GM12878 (cell line): ENCODE results near the gene SCGB3A2. TPM values are rescaled to one million over a fixed set of nuclear protein-coding genes. Genes with fewer than 3 reads are reported as not detected.

Experiments
- ATAC-seq: fragments of 200-7000 bp; cut with Tn5 transposase; 3 replicates; pipeline ENCODE4 v1.9.1; 2020; ENCODE audit warnings: mild to moderate bottlenecking, moderate library complexity
- Bru-seq: library from RNA; stranded (reverse); fragments of 400-500 nt; gene quantifications from one replicate; lab custom pipeline; 2021; lab: Mats Ljungman, UMichigan
- BruChase-seq, 2 experiments: library from RNA; stranded (reverse); fragments of 400-500 nt; gene quantifications; one replicate each; lab custom pipeline; 2021; lab: Mats Ljungman, UMichigan
- BruUV-seq: library from RNA; stranded (reverse); fragments of 400-500 nt; replicated peaks from 2 replicates; lab custom pipeline; 2021; lab: Mats Ljungman, UMichigan
- CTCF ChIA-PET: fragments of 300-600 bp; sonication (Branson Sonifier 250); formaldehyde crosslinking; extraction: SDS; loops from one replicate; lab custom pipeline; 2021; ENCODE audit warnings: inconsistent platforms; lab: Yijun Ruan, JAX
- POLR2A ChIA-PET: fragments of 350-600 bp; formaldehyde crosslinking; extraction: SDS; loops from one replicate; lab custom pipeline; 2021; ENCODE audit warnings: inconsistent platforms; lab: Charles Lee
- RAD21 ChIA-PET: fragments of 300-600 bp; sonication (Branson Sonifier 250); formaldehyde crosslinking; loops from one replicate; lab custom pipeline; 2023; ENCODE audit warnings: antibody characterized with exemption; ENCODE audit not compliant: unreplicated experiment; lab: Charles Lee
- SMC1A ChIA-PET: fragments of 300-600 bp; sonication (Branson Sonifier 250); formaldehyde crosslinking; loops from one replicate; lab custom pipeline; 2023; ENCODE audit not compliant: unreplicated experiment, uncharacterized antibody; lab: Charles Lee
- DNase-seq: peaks from one replicate; pipeline ENCODE4 v3.0.0-alpha.2; 2011; ENCODE audit warnings: low read depth, low spot score
- FAIRE-seq: peaks from 3 replicates; lab custom pipeline; 2011; peaks lifted over from hg19 to GRCh38; lab: Jason Lieb, UNC
- H2AFZ ChIP-seq: 2 replicates; pipeline ENCODE4 v1.6.0; 2011; ENCODE audit warnings: low read depth, low read length, control low read depth; ENCODE audit not compliant: control insufficient read depth
- H3K27ac ChIP-seq: 2 replicates; pipeline ENCODE4 v1.5.1; 2011; ENCODE audit warnings: control low read depth; ENCODE audit not compliant: control insufficient read depth, insufficient read depth
- H3K27me3 ChIP-seq, 2 experiments: replicated peaks in 1 of 2; 2 replicates each; pipeline versions ENCODE4 v1.6.0 to v1.6.1; 2011; ENCODE audit warnings: low read length in 1 of 2; ENCODE audit not compliant: control insufficient read depth in 2 of 2, insufficient read depth in 2 of 2
- H3K36me3 ChIP-seq, 2 experiments: 2 replicates each; pipeline ENCODE4 v1.5.1; 2011; ENCODE audit warnings: low read length in 1 of 2; ENCODE audit not compliant: control insufficient read depth in 2 of 2, insufficient read depth in 2 of 2
- H3K4me1 ChIP-seq: 2 replicates; pipeline ENCODE4 v1.6.1; 2011; ENCODE audit warnings: mild to moderate bottlenecking, low read length, moderate library complexity, mixed read lengths; ENCODE audit not compliant: control insufficient read depth, insufficient read depth
- H3K4me2 ChIP-seq: 2 replicates; pipeline ENCODE4 v1.6.0; 2011; ENCODE audit warnings: control low read depth; ENCODE audit not compliant: control insufficient read depth, insufficient read depth
- H3K4me3 ChIP-seq: fragments of 200-600 bp; sonication (generic); 2 replicates; pipeline ENCODE4 v1.5.1; 2016
- H3K79me2 ChIP-seq: 2 replicates; pipeline ENCODE4 v1.6.0; 2011; ENCODE audit warnings: low read length; ENCODE audit not compliant: control insufficient read depth, insufficient read depth
- H3K9ac ChIP-seq: 2 replicates; pipeline ENCODE4 v1.8.0; 2011; ENCODE audit warnings: low read length, control low read depth, mixed read lengths; ENCODE audit not compliant: control insufficient read depth, insufficient read depth
- H3K9me3 ChIP-seq: replicated peaks from 3 replicates; pipeline ENCODE4 v1.5.1; 2011; ENCODE audit warnings: mild to moderate bottlenecking, low read length; ENCODE audit not compliant: control insufficient read depth, insufficient read depth
- H4K20me1 ChIP-seq: 2 replicates; pipeline ENCODE4 v1.6.0; 2011; ENCODE audit not compliant: control insufficient read depth, insufficient read depth
- CREM ChIP-seq: IDR thresholded peaks from 2 replicates; pipeline ENCODE4 v1.6.1; 2014; ENCODE audit warnings: antibody characterized with exemption, low read depth
- GATAD2B ChIP-seq: fragments of 450-650 bp; conservative IDR thresholded peaks from 2 replicates; pipeline ENCODE4 v1.6.1; 2017; ENCODE audit warnings: low read depth, mild to moderate bottlenecking, moderate library complexity
- KLF5 ChIP-seq: fragments of 450-650 bp; IDR thresholded peaks from 2 replicates; pipeline ENCODE4 v1.6.1; 2014; ENCODE audit warnings: mild to moderate bottlenecking; ENCODE audit not compliant: partially characterized antibody
- RB1 ChIP-seq: fragments of 450-650 bp; formaldehyde crosslinking; IDR thresholded peaks from 2 replicates; pipeline ENCODE4 v1.6.1; 2017; ENCODE audit warnings: mild to moderate bottlenecking, borderline replicate concordance
- TCF12 ChIP-seq: IDR thresholded peaks from 2 replicates; pipeline ENCODE4 v1.6.1; 2011; ENCODE audit warnings: low read depth, mild to moderate bottlenecking, low read length
- WGBS: methylation state at CpG from one replicate; pipeline ENCODE4 v1.1.6; 2016; ENCODE audit warnings: low lambda C conversion rate; ENCODE audit not compliant: insufficient replicate concordance, insufficient coverage; ENCODE audit errors: missing lambda C conversion rate; 5-methylcytosine and 5-hydroxymethylcytosine counted together
- in situ Hi-C: fragments of 300-500 bp; cut with MboI; formaldehyde crosslinking; loops from 9 replicates; pipeline ENCODE4 v1.14.3; 2018; ENCODE audit warnings: mixed read lengths
- intact Hi-C: fragments of 100-400 bp; cut with micrococcal nuclease; formaldehyde crosslinking; loops from one replicate; pipeline ENCODE4 v1.14.2; 2022; ENCODE audit not compliant: unreplicated experiment
- long read RNA-seq, 2 experiments: library from polyadenylated mRNA; unstranded; transcript quantifications; one replicate each; pipeline ENCODE4 v2.0.0, GENCODE V29; 2019 to 2020
- polyA minus RNA-seq, 3 experiments: library from RNA; depleted of rRNA, polyadenylated mRNA; stranded (reverse); fragments of >200 nt; gene quantifications; 2 replicates each; pipeline ENCODE4 v1.2.3, GENCODE V29; 2011
- polyA plus RNA-seq, 11 experiments: library from polyadenylated mRNA; depleted of rRNA in 4 of 11; unstranded in 6 of 11; stranded (reverse) in 5 of 11; fragments of >200 nt; fragmentation: Nextera tagmentation in 4 of 11; fragmentation: Illumina TruSeq in 1 of 11; extraction: Ambion mirVana in 4 of 11; extraction: Trizol in 1 of 11; gene quantifications; 1 replicate in 1 of 11; 2 replicates in 10 of 11; pipeline versions ENCODE4 v1.2.1 to v1.2.3, GENCODE V29; 2011 to 2016; ENCODE audit warnings: inconsistent platforms in 2 of 11, missing spikeins in 2 of 11, low read depth in 1 of 11
- total RNA-seq, 4 experiments: library from RNA; depleted of rRNA in 3 of 4; stranded (reverse); fragments of >200 nt in 3 of 4; fragmentation: Illumina TruSeq in 1 of 4; extraction: Trizol in 1 of 4; gene quantifications; 2 replicates each; pipeline versions ENCODE4 v1.2.1 to v1.2.3, GENCODE V29; 2013 to 2021

SCGB3A2 gene, protein sequence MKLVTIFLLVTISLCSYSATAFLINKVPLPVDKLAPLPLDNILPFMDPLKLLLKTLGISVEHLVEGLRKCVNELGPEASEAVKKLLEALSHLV
- total RNA-seq (2013; cell fraction: nucleolus; rRNA removed), result not detected in 2 replicates
- total RNA-seq (2014; rRNA removed), result not detected in 2 replicates
- not detected in 2 replicates for total RNA-seq (2014; rRNA removed; fragmentation: Illumina TruSeq; extraction: Trizol)
- not detected in 2 replicates for total RNA-seq (2021)
- polyA plus RNA-seq (2011; ENCODE audit: low read depth), result not detected
- polyA plus RNA-seq (2011; rRNA removed), result not detected in 2 replicates
- polyA plus RNA-seq (2011; cell fraction: cytosol; rRNA removed), result not detected in 2 replicates
- not detected in 2 replicates for polyA plus RNA-seq (2011; cell fraction: nucleus; rRNA removed)
- polyA plus RNA-seq (2012), result not detected in 2 replicates
- not detected in 2 replicates for polyA plus RNA-seq (2014; fragmentation: Illumina TruSeq; extraction: Trizol)
- not detected for polyA plus RNA-seq (2014; fragmentation: Nextera tagmentation; extraction: Ambion mirVana)
- polyA plus RNA-seq (2014; rRNA removed), result not detected in 2 replicates
- polyA plus RNA-seq (2016; fragmentation: Nextera tagmentation; extraction: Ambion mirVana), result under 1 TPM in 1 of 2 experiments, not detected in 1; 0.24 TPM
- not detected in 2 replicates for polyA minus RNA-seq (2011; rRNA and poly(A)+ RNA removed)
- not detected in 2 replicates for polyA minus RNA-seq (2011; cell fraction: cytosol; rRNA and poly(A)+ RNA removed)
- not detected in 2 replicates for polyA minus RNA-seq (2011; cell fraction: nucleus; rRNA and poly(A)+ RNA removed)
- not detected for Bru-seq, nascent RNA
- BruChase-seq, experiment 1, labeled RNA remaining after a 6-hour chase, result not detected
- BruChase-seq, experiment 2, labeled RNA remaining after a 2-hour chase, result not detected
- long read RNA-seq, experiment 1, result 0 reads
- long read RNA-seq, experiment 2, result 0 reads

DNA sequence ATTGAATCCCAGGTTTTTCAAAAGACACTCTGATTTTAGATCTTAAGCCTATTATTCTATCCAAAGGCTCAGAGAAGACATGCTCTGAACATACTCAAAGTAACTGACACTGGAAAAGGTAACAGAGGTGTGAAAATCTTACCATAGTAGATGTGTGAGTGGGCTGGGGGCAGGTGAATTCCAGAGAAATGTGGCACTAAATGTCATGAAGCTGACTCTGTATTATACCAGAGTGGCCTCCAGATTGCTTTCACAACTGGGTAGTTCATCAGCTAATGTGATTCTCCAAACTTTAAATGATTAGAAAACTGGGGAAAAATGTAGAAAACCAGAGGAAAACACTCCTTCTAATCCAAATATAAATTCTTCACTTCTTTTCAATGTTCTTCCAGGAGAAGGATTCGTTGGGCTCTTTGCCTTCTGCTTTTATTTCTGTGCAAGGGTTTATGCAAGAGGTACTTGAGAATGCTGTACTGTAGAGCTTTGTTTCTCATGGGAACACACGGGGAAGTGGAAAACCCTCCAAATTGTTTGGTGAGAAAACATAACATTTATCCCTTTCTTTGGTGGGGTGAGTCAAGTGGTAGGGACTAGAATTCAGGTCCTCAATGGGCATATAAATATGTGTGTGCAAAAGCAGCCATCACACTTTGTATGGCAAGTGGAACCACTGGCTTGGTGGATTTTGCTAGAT, at the start of gene SCGB3A2:
Gene SCGB3A2, plus strand, starts transcription at position 646 of the 694 bp plus-strand sequence. CDS start 93 bp downstream, outside the sequence.
- Histone ChIP-seq H3K36me3 (no peaks in the 10 kb centered on the region), H3K4me2 (no peak within 1 kb of the TSS), H3K9ac (no peak within 1 kb of the TSS), H3K9me3 (no peaks in the 10 kb centered on the region), H3K27ac (no peak within 1 kb of the TSS), H2AFZ (no peak within 1 kb of the TSS), H3K4me3 (no peak within 1 kb of the TSS), H3K4me1 (no peaks in the 10 kb centered on the region), H3K27me3 (peaks cover 0 to 3% of the 10 kb centered on the region in 2 experiments; a peak in 1 of 4 replicates), H4K20me1 (no peaks in the 10 kb centered on the region), H3K79me2 (no peaks in the 10 kb centered on the region)
- no peak for FAIRE-seq
- SMC1A ChIA-PET, result interaction anchor here (0.8 kb wide), 1 partner anchor 20 kb away, joined by 3 read pairs; no protein-coding TSS in a partner anchor
- RAD21 ChIA-PET, result no interaction called here
- in situ Hi-C loops (no loop called here), intact Hi-C loops (no loop called here)
- no TSS peak for BruUV-seq
- no peak for ATAC-seq
- POLR2A ChIA-PET, result no interaction called here
- CTCF ChIA-PET, result no interaction called here
- DNase-seq, result no peak
- TF ChIP-seq RB1, result no peak
- TF ChIP-seq KLF5, result no peak
- no peak for TF ChIP-seq TCF12
- no peak for TF ChIP-seq CREM
- TF ChIP-seq GATAD2B, result no peak
- WGBS, result 12% methylated on average over 2 of the region's 2 CpGs
